ENCODE results near the gene ABCA2.

- no peak for TF ChIP-seq CTCF (IDR thresholded peaks at IDR 0.05; ENCODE audit: low read length)
- no peak for TF ChIP-seq EZH2 (IDR thresholded peaks at IDR 0.05; ENCODE audit: borderline replicate concordance, low read length)
Measured at GRCh38 chr9:137064880-137065164, 36.8 kb upstream of the ABCA2 start.
